ENCODE measurements around the gene IRAK2.

DNA sequence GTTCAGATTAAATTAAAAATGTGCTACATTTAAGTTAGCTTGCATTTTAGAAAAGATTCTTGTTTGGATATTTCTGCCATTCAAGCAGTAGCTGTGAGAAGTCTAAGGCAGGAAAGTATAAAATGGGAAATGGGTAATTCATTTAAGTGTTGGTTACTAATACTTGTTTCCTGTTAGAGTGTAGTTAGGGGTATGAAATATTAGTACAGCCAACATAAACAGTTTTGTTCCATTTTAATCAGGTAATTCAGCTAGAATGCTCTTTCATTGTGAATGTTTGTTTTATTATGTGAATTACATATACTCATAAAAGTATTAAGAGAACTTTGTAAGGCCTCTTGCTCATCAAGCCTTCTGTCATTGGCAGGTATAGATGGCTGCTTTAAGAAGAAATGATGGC lies 103.4 kb downstream of the IRAK2 start:
- TF ChIP-seq, protein P1, sequence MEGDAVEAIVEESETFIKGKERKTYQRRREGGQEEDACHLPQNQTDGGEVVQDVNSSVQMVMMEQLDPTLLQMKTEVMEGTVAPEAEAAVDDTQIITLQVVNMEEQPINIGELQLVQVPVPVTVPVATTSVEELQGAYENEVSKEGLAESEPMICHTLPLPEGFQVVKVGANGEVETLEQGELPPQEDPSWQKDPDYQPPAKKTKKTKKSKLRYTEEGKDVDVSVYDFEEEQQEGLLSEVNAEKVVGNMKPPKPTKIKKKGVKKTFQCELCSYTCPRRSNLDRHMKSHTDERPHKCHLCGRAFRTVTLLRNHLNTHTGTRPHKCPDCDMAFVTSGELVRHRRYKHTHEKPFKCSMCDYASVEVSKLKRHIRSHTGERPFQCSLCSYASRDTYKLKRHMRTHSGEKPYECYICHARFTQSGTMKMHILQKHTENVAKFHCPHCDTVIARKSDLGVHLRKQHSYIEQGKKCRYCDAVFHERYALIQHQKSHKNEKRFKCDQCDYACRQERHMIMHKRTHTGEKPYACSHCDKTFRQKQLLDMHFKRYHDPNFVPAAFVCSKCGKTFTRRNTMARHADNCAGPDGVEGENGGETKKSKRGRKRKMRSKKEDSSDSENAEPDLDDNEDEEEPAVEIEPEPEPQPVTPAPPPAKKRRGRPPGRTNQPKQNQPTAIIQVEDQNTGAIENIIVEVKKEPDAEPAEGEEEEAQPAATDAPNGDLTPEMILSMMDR (IDR thresholded peaks at IDR 0.05): no peak
- TF ChIP-seq EZH2phosphoT487 (IDR thresholded peaks at IDR 0.05) (no peak), EZH2 (IDR thresholded peaks at IDR 0.05) (no peak)
